Suprapubic skin (tissue), 4 donors: ENCODE measurements around the gene MRPL3. TPM values are rescaled to one million over a fixed set of nuclear protein-coding genes. Genes with fewer than 3 reads are reported as not detected.
A peak's percentile ranks its signal among the peaks of the same experiment; 100 is the strongest.
"Not testable (repeated sequence)": the region's sequence is repeated elsewhere in the genome, so short reads cannot be mapped to it uniquely, and the experiment has no call there.

Experiments
- DNase-seq, 2 donors: peaks; one replicate each; pipeline ENCODE4 v3.0.0-alpha.2; 2019; ENCODE audit warnings: low spot score in 2 of 2
- H3K27ac ChIP-seq: fragments of 200-600 bp; sonication (generic); one replicate; pipeline ENCODE4 v1.5.1; 2019
- H3K27me3 ChIP-seq: fragments of 200-600 bp; sonication (generic); one replicate; pipeline ENCODE4 v1.5.1; 2019
- H3K36me3 ChIP-seq: fragments of 200-600 bp; sonication (generic); one replicate; pipeline ENCODE4 v1.5.1; 2019
- H3K4me1 ChIP-seq: fragments of 200-600 bp; sonication (generic); one replicate; pipeline ENCODE4 v1.5.1; 2019
- H3K4me3 ChIP-seq: fragments of 200-600 bp; sonication (generic); one replicate; pipeline ENCODE4 v1.5.1; 2019; ENCODE audit warnings: mild to moderate bottlenecking
- H3K9me3 ChIP-seq: fragments of 200-600 bp; sonication (generic); one replicate; pipeline ENCODE4 v1.5.1; 2019
- CTCF ChIP-seq, 2 donors: fragments of 200-600 bp in 1 of 2; fragments of 450-650 bp in 1 of 2; sonication (generic) in 1 of 2; IDR thresholded peaks; one replicate each; pipeline ENCODE4 v1.5.1; 2016 to 2019; ENCODE audit warnings: antibody characterized with exemption in 2 of 2, mild to moderate bottlenecking in 1 of 2, moderate library complexity in 1 of 2
- EP300 ChIP-seq: sonication (generic); formaldehyde crosslinking; IDR thresholded peaks from one replicate; pipeline ENCODE4 v1.6.1; 2017; ENCODE audit warnings: antibody characterized with exemption
- POLR2A ChIP-seq, 2 donors: fragments of 450-650 bp; IDR thresholded peaks; one replicate each; pipeline ENCODE4 v1.6.1; 2017; ENCODE audit warnings: antibody characterized with exemption in 2 of 2, mild to moderate bottlenecking in 2 of 2, moderate library complexity in 2 of 2
- POLR2AphosphoS5 ChIP-seq, 3 donors: sonication (generic); formaldehyde crosslinking; IDR thresholded peaks; one replicate each; pipeline ENCODE4 v1.6.1; 2017; ENCODE audit warnings: antibody characterized with exemption in 3 of 3
- WGBS: methylation state at CpG from one replicate; pipeline ENCODE4 v1.1.5; 2018; 5-methylcytosine and 5-hydroxymethylcytosine counted together
- total RNA-seq, 4 donors: library from RNA; depleted of rRNA; stranded (reverse); fragments of >200 nt; gene quantifications; one replicate each; pipeline ENCODE4 v1.1.0, GENCODE V29; 2016

The MRPL3 gene
- total RNA-seq, 4 donors from 2014 or later = 55.4 to 71.9 (median 67.8) TPM

GRCh38 chr3:131503320-131503635 is 507 bp upstream of the MRPL3 start:
- no peak for DNase-seq
- no peak for TF ChIP-seq CTCF (IDR thresholded peaks at IDR 0.05)
- no peak for TF ChIP-seq EP300
- Histone ChIP-seq H3K27ac (peak overlapping the region; percentile 85), H3K36me3 (peaks cover 21% of the 10 kb centered on the region), H3K9me3 (no peaks in the 10 kb centered on the region), H3K27me3 (peaks cover 5% of the 10 kb centered on the region), H3K4me1 (peaks cover 23% of the 10 kb centered on the region), H3K4me3 (peak overlapping the region; percentile 90)

DNA sequence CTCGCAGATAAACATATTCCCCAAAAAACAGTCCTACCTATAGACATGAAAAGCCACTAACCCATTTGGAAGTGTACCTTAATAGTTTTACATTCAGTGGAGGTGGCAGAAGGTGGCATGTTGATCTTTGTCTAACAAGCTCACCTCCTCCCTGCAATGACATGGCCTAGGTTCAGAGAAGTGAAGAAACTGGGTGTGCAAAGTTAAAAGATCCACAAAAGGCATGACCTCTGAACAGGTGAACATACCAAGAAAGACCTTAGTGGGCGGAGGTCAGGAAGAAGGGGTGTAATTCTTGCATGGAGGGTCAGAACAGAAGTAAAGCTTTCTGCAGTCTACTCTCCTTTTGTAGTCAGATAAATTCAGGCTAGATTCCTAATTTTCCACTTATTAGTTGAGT is 822 bp downstream of the MRPL3 start:
- no peak for TF ChIP-seq POLR2AphosphoS5 (IDR thresholded peaks at IDR 0.05)
- no peak for TF ChIP-seq EP300
- TF ChIP-seq POLR2A (IDR thresholded peaks at IDR 0.05) = no peak
- H3K9me3 ChIP-seq = no peaks in the 10 kb centered on the region
- DNase-seq = no peak
- H3K4me3 ChIP-seq = peak overlapping the region; percentile 90
- peaks cover 34% of the 10 kb centered on the region for H3K36me3 ChIP-seq
- 37% methylated on average over 2 of the region's 2 CpGs for WGBS
- peaks cover 23% of the 10 kb centered on the region for H3K4me1 ChIP-seq
- H3K27me3 ChIP-seq = peaks cover 2% of the 10 kb centered on the region
- H3K27ac ChIP-seq = peak overlapping the region; percentile 85

DNA sequence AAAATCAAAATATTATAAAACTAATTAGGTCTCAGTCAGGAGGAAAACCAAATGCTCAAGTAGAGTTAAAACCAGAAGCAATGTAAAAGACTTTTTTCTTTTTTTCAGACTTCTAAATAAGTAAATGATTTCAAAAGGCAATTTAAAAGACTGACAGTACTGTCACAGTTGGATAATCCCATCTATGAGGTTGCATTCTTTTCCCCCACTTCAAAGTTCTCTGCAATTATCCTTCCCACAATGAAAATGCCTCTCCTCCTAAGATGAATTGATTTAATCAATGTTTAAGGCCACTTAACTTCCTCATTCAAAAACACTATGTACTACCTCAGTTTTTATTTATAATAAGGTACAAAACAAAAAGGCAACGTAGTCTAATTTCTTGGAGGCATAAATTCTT is 8.1 kb downstream of the MRPL3 start:
- Histone ChIP-seq H3K27me3 (no peaks in the 10 kb centered on the region), H3K9me3 (no peaks in the 10 kb centered on the region), H3K36me3 (peaks cover 73% of the 10 kb centered on the region), H3K27ac (no peak overlapping the region), H3K4me1 (no peaks in the 10 kb centered on the region), H3K4me3 (no peak overlapping the region)
- no peak for TF ChIP-seq EP300
- no peak for TF ChIP-seq POLR2AphosphoS5 (IDR thresholded peaks at IDR 0.05)
- no peak for TF ChIP-seq POLR2A (IDR thresholded peaks at IDR 0.05)
- no peak for TF ChIP-seq CTCF (IDR thresholded peaks at IDR 0.05)
- 91% methylated on average over 1 of the region's 1 CpG for WGBS
- no peak for DNase-seq

- Histone ChIP-seq H3K4me1 (no peaks in the 10 kb centered on the region), H3K9me3 (no peaks in the 10 kb centered on the region), H3K27ac (no peak overlapping the region), H3K36me3 (peaks cover 56% of the 10 kb centered on the region), H3K27me3 (no peaks in the 10 kb centered on the region), H3K4me3 (no peak overlapping the region)
- 98% methylated on average over 2 of the region's 2 CpGs for WGBS
- TF ChIP-seq POLR2AphosphoS5 (IDR thresholded peaks at IDR 0.05) (no peak), CTCF (IDR thresholded peaks at IDR 0.05) (no peak), EP300 (no peak)
- DNase-seq = no peak
Measured at GRCh38 chr3:131491775-131492174, 11.0 kb downstream of the MRPL3 start.

DNA sequence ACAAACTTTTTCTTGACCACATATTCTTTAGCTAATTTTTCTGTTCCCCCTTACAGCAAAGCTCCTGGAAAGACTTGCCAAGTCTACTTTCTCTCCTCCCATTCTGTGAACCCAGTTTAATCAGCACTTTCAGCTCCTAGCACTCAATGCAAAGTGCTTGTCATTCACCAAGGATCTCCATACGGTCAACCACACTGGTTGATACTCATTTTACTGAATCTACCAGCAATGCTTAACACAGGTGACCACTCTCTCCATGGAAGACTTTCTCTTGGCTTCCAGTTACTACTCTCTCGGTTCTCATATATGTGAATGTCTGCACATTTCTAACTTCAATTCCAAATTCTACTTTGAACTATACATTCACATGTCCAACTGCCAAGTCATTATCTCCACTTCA is 11.7 kb downstream of the MRPL3 start:
- Histone ChIP-seq H3K4me1 (no peaks in the 10 kb centered on the region), H3K27ac (no peak overlapping the region), H3K4me3 (no peak overlapping the region), H3K36me3 (peaks cover 49% of the 10 kb centered on the region), H3K9me3 (no peaks in the 10 kb centered on the region), H3K27me3 (no peaks in the 10 kb centered on the region)
- WGBS = 87% methylated on average over 2 of the region's 2 CpGs
- no peak for DNase-seq
- TF ChIP-seq CTCF (IDR thresholded peaks at IDR 0.05) = no peak
- TF ChIP-seq POLR2AphosphoS5 (IDR thresholded peaks at IDR 0.05) = no peak
- TF ChIP-seq EP300 = no peak
- no peak for TF ChIP-seq POLR2A (IDR thresholded peaks at IDR 0.05)

GRCh38 chr3:131486545-131486944 is 16.2 kb downstream of the MRPL3 start:
- H3K4me1 ChIP-seq, H3K9me3 ChIP-seq, H3K4me3 ChIP-seq, H3K27ac ChIP-seq, H3K27me3 ChIP-seq, DNase-seq: not testable (repeated sequence)
- peaks cover 28% of the 10 kb centered on the region for H3K36me3 ChIP-seq
- 84% methylated on average over 3 of the region's 3 CpGs for WGBS
